C4-2B (cell line): ENCODE measurements around the gene EPHA6.

Experiments used
- H3K27ac ChIP-seq: fragments of 450-650 bp; 2 replicates; pipeline ENCODE4 v1.5.1; 2017
- CTCF ChIP-seq: fragments of 450-650 bp; conservative IDR thresholded peaks from 2 replicates; pipeline ENCODE4 v1.5.1; 2017; ENCODE audit warnings: mild to moderate bottlenecking
- ZFX ChIP-seq: fragments of 450-650 bp; IDR thresholded peaks from 2 replicates; pipeline ENCODE4 v1.6.1; 2017

EPHA6 gene

GRCh38 chr3:97706226-97706625, 891.8 kb downstream of the EPHA6 start:
- TF ChIP-seq CTCF: no peak
- TF ChIP-seq ZFX: no peak
- no peak overlapping the region for H3K27ac ChIP-seq

GRCh38 chr3:97711654-97712053, 897.3 kb downstream of the EPHA6 start:
- no peak overlapping the region for H3K27ac ChIP-seq
- TF ChIP-seq ZFX (no peak), CTCF (no peak)

- no peak overlapping the region for H3K27ac ChIP-seq
- TF ChIP-seq CTCF (no peak), ZFX (no peak)
Observed at GRCh38 chr3:97712919-97713318, 898.5 kb downstream of the EPHA6 start.

- no peak overlapping the region for H3K27ac ChIP-seq
- TF ChIP-seq ZFX: no peak
- no peak for TF ChIP-seq CTCF
Observed at GRCh38 chr3:97713634-97714033, 899.2 kb downstream of the EPHA6 start.

GRCh38 chr3:97719156-97719821, 904.9 kb downstream of the EPHA6 start:
- TF ChIP-seq CTCF: peak; percentile 92
- no peak for TF ChIP-seq ZFX
- H3K27ac ChIP-seq: no peak overlapping the region

GRCh38 chr3:97720417-97720816, 906.0 kb downstream of the EPHA6 start:
- TF ChIP-seq CTCF: no peak
- no peak for TF ChIP-seq ZFX
- H3K27ac ChIP-seq: no peak overlapping the region

- no peak overlapping the region for H3K27ac ChIP-seq
- TF ChIP-seq CTCF (no peak), ZFX (no peak)
Observed at GRCh38 chr3:97721446-97721845, 907.1 kb downstream of the EPHA6 start.
